ENCODE measurements around the gene TLR9.

TLR9 gene

GRCh38 chr3:52216585-52217408 is 8.6 kb downstream of the TLR9 start:
- DNase-seq: no peak

- no peak for DNase-seq
These were observed 10.1 kb downstream of the TLR9 start for GRCh38 chr3:52215351-52215750.

DNA sequence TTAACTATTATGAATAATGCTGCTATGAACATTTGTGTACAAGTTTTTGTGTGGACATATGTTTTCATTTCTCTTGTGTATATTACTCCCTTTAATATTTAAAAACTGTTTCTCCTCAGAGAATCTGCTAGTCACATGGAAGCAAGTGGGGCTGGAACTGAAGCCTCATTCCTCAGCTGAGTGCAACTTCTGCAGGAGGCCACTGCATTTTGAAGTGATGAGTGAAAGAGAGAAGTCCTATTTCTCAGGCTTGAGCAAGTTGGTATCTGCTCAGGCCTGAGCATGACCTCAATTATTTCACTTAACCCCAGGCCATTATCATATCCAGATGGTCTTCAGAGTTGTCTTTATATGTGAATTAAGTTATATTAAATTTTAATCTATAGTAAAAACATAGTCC is 11.5 kb downstream of the TLR9 start:
- no peak for DNase-seq

GRCh38 chr3:52213005-52213404 is 12.4 kb downstream of the TLR9 start:
- no peak for DNase-seq

DNA sequence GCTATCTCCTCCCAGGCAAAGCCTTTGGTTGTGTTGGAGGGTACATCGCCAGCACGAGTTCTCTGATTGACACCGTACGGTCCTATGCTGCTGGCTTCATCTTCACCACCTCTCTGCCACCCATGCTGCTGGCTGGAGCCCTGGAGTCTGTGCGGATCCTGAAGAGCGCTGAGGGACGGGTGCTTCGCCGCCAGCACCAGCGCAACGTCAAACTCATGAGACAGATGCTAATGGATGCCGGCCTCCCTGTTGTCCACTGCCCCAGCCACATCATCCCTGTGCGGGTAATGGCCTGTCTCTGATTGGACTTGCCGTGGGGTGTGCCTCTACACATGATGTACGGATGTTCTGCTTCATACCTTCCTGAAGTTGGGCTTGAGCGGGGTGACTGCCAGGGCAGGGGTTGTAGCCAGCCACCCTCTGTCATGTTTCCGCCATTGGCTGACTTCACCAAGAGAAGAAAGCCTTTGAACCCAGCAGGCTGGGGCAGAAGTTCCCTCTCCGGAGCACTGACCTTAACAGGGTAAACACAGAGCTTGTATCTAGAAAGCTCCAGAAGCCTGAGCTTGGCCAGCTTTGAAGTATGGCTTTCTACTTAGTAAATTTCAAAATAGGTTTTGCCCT is 14.1 kb downstream of the TLR9 start:
- no peak for DNase-seq

DNA sequence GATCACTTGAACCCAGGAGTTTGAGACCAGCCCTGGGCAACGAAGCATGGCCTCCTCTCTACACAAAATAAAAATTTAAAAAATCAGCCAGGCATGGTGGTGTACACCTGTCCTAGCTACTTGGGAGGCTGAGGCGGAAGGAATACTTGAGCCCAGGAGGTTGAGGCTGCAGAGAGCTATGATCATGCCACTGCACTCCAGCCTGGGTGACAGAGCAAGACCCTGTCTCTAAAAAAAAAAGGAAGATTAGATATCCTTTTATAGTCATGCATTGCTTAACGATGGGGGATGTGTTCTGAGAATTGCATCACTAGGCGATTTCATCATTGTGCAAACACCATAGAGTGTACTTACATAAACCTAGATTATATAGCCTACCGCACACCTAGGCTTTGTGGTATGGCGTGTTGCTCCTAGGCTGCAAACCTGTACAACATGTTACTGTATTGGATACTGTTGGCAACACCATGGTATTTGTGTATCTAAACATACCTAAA is 14.8 kb downstream of the TLR9 start:
- peak; percentile 95 to 96 for DNase-seq

DNA sequence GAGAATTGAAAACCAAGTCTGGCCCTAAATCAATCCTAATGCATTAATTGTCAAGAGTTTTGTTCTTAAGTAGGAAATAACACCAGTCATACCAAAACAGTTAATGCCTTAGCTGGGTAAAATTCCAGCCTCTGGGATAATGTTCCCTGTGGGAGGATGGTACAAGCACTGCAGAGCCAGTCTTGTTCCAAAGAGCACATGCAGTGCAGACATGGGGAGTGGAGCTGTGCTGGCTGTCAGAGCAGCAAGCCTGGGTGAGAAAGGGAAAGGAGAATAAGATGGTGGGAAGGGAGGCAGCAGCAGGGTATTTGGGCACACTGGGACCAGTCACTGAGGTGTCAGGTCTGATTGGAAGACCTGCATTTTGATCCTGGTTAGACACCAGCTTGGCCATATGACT is 15.4 kb downstream of the TLR9 start:
- no peak for DNase-seq

DNA sequence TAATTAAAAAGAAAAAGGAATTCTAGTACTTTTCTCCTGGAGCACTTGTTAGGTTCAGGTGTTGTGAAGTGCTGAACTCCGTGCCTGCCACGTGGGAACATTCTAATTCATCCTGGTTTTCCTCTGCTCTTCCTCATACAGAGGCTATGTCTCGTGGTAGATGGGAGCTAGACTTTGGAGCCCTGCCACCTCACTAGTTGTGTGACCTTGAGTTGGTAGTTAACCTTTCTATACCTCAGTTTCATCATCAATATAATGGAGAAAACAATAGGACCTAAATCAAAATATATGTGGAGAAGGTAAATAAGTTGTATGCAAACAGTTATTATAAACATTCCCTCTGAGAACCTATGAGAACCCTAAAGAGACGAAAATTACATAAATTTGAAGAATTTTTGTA is 16.9 kb downstream of the TLR9 start:
- no peak for DNase-seq

DNA sequence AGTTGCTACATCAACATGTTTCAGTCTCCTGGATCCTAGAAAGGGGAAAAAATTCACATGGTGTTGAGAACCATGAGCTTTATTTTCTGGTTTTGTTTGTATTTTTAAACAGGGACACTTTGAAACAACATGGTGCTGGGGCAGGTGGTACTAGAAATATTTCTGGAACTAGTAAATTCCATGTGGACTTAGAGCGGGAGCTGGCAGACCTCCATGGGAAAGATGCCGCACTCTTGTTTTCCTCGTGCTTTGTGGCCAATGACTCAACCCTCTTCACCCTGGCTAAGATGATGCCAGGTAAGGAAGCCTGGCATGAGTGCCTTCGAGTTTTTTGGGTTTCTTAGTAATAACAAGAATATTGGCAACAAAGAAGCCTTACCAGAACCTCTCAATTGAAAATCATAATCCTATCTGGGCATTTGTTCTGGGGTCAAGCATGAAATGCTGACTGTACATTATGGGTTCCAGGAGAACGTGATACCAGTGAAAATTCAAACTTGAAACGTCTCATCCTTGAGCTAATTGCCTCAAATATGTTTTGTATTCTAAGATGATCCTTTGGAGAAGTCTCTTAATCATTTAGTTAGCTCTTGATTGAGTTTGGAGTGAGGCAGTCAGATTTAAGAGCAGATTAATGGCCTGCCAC is 19.6 kb downstream of the TLR9 start:
- no peak for DNase-seq

DNA sequence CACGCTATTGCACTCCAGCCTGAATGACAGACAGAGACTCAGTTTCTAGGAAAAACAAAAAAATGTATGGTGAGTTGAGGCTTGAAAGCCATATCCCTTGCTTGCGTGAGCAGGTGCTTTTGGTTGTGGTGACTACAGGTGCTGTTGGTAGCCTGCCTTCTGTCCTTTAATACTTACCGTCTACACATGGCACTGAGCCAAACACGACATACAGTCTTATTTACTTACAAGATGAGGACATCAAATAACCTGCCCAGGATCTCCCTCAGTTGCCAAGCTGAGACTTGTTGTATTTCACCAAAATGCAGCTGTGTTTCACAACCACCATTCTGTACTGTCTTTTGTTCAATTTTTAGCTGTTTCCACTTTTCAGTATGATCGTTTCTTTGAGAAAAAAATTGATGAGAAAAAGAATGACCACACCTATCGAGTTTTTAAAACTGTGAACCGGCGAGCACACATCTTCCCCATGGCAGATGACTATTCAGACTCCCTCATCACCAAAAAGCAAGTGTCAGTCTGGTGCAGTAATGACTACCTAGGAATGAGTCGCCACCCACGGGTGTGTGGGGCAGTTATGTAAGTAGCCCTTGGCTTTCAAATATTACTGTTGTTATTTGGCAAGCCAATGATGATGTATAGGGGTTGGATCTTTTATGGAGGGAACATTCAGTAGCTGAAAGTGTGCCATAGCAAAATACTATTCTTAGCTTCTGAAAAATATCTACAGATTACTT is 20.9 kb downstream of the TLR9 start:
- peak; percentile 48 to 49 for DNase-seq

DNA sequence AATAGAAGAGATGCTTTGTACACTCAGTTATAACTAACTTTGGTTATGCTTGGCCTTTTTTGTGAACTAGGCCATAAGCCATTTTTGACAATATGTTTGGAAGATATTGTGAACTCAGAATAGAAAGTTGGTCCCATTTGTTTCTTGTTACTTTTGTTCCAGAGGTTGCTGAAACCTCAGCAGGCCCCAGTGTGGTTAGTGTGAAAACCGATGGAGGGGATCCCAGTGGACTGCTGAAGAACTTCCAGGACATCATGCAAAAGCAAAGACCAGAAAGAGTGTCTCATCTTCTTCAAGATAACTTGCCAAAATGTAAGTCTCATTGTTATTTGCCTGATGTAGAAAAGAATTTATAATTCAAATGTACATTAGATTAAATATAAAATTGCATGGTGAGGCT is 21.7 kb downstream of the TLR9 start:
- DNase-seq: no peak

DNA sequence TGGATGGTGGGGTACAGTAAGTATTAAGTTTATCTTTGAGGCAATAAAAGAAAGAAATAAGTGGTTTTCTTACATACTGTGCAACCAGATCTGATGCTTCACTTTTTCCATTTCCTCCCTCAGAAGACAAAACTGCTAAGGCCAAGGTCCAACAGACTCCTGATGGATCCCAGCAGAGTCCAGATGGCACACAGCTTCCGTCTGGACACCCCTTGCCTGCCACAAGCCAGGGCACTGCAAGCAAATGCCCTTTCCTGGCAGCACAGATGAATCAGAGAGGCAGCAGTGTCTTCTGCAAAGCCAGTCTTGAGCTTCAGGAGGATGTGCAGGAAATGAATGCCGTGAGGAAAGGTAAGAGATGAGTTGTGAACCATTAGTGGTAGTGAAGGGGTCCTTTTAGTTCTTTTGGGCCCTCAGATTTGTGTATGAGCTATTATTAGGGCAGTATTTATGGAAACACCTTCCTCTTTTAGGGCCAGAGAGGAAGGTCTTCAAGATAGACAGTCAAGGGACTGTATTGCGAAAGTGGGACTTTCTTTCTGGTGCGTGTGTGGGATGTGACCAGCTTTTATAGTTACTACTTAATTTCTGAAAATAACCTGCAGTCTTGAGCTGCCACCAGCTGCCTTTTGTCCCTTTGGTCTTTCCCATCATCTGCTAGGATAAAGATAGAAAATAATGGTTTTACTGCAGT is 22.9 kb downstream of the TLR9 start:
- peak; percentile 89 to 92 for DNase-seq

GRCh38 chr3:52200981-52201679 is 24.3 kb downstream of the TLR9 start:
- DNase-seq: peak; percentile 61 to 68

DNA sequence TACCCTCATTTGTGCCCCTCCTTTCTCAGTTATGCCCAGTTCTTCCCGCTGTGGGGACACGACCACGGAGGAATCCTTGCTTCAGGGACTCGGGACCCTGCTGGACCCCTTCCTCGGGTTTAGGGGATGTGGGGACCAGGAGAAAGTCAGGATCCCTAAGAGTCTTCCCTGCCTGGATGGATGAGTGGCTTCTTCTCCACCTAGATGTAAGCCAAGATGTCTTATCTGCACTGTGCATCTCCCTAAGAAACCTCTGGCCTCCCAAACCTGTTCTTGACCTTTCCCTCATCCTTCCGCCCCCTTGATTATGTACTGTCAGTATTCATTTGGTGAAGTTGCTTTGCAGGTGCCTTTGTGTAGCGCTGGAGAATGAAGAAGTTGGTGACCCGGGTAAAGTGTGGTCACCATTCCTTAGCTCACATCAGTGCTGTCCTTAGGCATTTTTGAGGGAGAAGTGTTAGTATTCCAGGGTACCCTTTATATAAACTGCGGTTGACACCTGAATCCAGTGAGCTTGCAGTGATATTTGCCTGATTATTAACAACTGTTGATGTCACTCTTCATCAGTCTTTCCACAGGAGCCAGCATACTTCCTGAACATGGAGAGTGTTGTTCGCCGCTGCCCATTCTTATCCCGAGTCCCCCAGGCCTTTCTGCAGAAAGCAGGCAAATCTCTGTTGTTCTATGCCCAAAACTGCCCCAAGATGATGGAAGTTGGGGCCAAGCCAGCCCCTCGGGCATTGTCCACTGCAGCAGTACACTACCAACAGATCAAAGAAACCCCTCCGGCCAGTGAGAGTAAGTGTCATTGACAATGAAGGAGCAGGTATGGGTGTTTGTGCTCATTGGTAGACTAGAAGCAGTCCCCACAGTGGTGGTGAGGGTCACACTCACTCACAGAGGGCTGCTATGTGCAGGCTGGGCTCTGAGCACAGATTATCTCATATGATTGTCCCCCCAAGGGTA is 26.5 kb downstream of the TLR9 start:
- peak in 1 of 2 experiments; percentile 21 for DNase-seq

- DNase-seq: peak; percentile 89 to 92
These were observed 27.4 kb downstream of the TLR9 start, which contains the start of gene ALAS1 for GRCh38 chr3:52197842-52198625. TSS of gene ALAS1 (plus strand) at chr3:52198160. CDS start at chr3:52199242, 1,082 bp downstream.

GRCh38 chr3:52197499-52197841 is 28.0 kb downstream of the TLR9 start:
- DNase-seq: no peak

- no peak for DNase-seq
These were observed 28.5 kb downstream of the TLR9 start for GRCh38 chr3:52196977-52197376.

DNA sequence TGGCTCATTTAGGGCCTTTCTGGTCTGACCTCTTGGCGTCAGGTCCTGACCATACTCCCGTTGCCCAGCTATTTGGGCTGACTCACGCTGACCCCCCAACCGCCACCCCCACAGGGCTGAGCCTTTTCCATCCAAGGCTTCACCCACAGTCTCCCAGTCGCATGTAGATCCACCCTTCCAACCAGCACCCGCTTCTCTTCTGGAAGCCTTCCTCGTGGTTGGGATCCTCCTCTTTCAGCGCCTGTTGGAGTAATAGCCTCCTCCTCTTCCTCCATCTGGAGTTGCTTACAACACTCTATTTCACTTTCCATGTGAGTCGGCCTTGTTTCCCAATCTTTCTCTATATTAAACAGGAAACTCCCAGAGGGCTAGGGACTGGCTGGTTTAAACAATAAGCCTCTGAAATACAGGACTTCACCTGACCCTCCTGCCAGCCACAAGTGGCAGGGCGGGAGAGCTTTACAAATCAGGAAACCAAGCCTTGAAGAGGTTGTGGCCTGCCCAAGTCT is 29.6 kb downstream of the TLR9 start:
- DNase-seq: peak; percentile 90 to 91

DNA sequence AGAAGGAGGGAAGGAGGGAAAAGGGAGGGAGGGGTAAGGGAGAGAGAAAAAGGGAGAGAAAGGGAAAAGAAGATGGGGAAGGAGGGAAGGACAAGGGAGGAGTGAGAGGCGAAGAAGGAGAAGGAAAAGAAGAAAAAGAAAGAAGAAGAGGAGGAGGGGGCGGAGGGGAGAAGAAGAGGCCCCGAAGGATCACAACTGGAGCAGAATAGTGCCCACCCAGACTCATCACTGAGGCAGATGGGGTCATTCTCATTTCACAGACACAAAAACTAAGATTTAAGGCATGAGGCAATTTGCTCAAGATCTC is 30.2 kb downstream of the TLR9 start:
- DNase-seq: no peak

All from AML-193 (cell line).